NCI-H2107 (cell line): ENCODE measurements around the gene RRP36.
"Not testable (repeated sequence)": the region's sequence is repeated elsewhere in the genome, so short reads cannot be mapped to it uniquely, and the experiment has no call there.

Experiments used
- DNase-seq: peaks from one replicate; lab custom pipeline; 2025; lab: John Stamatoyannopoulos, UW

RRP36 gene

DNA sequence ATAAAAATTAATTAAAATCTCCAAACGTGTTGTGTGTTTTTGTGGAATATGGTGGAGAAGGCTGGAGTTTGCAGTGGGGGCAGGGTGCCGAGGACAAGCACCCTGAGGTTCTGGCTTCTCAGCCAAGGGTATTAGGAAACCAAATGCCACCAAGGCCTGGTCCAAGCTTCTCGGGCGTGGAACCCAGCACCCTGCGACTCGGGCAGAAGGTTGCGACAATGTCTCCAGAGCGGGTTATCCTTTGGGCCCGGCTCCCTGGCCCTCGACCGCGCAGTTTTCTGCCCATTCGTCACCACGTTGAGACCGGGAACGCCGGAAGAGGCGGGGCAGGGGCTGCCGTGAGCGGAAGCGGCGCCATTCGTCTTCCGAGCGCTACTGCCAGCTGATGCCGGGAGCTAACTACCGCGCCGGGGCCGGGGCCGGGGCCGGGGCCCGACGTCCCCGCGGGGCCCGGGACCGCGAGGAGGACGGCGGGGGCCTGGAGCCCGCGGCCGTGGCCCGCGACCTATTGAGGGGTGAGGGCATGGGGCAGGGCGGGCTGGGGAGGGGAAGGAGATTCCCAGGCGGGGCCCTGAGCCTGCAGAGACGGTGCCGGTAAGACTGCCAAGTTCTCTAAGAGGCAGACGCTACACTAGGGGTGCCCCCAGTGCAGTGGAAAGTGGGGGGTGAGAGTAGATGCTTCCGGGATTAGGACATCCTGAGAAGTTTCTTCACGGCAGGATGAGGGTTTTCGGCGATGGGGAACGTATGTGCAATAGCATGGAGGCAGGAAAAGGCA, at the start of gene RRP36:
TSS of gene RRP36 (plus strand) at position 354 of the 778 bp plus-strand sequence. CDS start at position 386, 32 bp downstream.
- DNase-seq: peak; percentile 8

- DNase-seq: no peak
Measured at GRCh38 chr6:42971746-42972327, 49.6 kb upstream of the RRP36 start.

DNA sequence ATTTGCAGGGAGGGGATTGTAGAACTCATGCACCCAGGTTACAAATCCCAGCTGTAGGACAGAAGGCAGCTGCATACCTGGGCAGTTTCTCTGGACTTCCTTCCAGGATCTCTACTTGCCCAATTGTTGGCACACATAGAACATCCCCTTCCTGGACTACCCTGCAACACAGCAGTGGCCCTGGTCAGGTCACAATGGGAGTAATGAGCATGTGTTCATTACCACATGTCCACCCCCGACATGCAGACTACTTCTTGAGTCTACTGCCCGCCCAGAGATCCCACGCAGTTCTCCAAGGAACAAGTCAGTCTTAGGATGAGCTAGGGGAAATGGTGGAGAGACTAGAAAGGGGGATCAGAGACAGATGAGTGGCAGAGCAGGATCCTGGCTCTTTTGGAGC, 47.5 kb upstream of the RRP36 start:
- no peak for DNase-seq

DNA sequence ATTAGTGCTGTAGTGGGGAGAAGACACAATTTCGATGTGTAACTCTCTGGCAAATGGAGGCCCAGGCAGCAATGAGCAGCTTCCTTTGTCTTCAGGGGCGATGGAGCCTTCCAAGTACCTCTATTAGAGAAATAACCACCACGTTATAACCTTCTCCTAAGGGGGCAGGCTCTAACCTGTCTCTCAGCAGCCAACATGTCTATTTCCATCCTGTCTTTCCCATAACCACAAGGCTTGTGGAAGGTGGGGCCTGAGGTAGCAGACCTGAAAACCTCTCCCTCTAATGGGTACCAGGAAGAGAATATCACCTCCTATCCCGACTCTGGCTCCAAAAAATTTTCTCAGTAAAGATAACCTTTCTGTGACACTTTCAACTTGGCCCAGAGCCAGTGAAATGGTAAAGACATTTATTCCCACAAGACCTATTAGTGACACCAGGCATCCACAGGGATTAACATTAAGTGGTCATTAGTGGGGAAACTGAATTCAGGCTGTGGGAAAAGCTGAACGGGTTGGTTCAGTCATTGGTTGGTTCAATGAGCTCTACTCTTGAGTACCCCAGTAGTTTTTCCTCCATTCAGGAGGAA, 46.4 kb upstream of the RRP36 start:
- DNase-seq: no peak

DNA sequence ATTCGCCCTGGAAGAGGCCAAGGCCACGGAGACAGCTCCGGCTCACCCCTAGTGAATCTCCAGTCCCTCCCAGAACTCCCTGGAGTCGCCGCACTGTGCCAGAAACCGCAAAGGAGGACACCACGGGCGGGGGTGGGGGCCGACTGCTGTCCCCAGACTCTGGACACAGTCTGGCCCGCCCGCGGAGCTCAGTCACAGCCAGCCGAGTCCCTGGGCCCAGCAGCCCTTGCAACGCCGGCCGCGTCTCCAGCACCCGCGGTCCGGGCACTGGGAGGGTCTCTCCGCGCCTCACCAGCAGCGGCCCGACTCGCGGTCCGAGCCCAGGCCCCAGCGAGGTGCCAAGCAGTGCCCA, 43.0 kb upstream of the RRP36 start:
- no peak for DNase-seq

- peak; percentile 56 for DNase-seq
Measured at GRCh38 chr6:42978839-42979522, 42.4 kb upstream of the RRP36 start, which contains the start of gene PEX6. PEX6 (minus strand) TSS chr6:42979181; CDS start chr6:42979150, 31 bp downstream.

GRCh38 chr6:42979523-42980177, 41.8 kb upstream of the RRP36 start:
- DNase-seq: no peak

DNA sequence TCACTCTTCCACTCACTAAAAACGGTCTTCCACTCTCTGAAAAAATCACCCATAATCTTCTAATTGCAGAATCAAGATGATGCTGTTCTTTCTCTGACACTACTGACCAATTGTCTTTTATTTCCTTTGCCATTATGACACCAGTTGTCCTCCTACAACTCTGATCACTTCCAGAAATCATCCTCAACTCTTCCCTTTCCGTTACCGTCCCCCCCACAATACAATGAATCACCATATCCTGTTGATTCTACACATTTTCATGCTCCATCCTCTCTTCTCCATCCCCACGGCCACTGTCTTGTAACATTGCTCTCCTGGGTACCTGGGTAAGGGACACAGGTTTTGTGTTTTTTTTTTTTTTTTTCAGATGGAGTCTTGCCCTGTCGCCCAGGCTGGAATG, 39.6 kb upstream of the RRP36 start:
- no peak for DNase-seq

- DNase-seq: peak; percentile 90
Measured at GRCh38 chr6:42984001-42984923, 37.2 kb upstream of the RRP36 start, which contains the start of gene PPP2R5D. PPP2R5D (plus strand) TSS chr6:42984570; CDS start chr6:42984678, 108 bp downstream.

DNA sequence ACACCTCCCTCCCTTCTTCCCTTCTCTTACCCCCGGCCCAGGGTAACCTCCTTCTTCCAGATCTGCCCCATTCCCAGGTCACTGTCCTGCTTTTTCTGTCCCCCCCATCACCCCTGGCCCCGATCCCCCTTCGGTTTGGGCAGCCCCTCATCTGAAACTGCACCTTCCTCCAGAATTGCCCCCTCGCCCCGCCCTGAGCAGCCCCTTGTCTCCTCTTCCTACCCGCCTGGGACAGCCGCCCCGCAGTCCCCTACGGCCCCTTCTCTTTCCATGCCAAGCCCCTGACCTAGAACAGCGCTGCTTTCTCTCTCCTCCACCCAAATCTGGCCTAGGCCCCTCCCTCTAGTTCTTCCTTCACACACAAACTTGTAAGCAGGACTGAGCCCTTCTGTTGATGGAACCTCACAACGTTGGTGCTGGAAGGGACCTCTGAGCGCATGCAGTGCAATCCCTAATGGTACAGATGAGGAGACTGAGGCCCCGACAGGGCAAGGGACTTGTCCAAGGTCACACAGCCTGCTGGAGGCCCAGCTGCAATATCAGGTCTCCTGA, 36.4 kb upstream of the RRP36 start:
- no peak for DNase-seq

GRCh38 chr6:42987533-42988451, 33.6 kb upstream of the RRP36 start:
- no peak for DNase-seq

DNA sequence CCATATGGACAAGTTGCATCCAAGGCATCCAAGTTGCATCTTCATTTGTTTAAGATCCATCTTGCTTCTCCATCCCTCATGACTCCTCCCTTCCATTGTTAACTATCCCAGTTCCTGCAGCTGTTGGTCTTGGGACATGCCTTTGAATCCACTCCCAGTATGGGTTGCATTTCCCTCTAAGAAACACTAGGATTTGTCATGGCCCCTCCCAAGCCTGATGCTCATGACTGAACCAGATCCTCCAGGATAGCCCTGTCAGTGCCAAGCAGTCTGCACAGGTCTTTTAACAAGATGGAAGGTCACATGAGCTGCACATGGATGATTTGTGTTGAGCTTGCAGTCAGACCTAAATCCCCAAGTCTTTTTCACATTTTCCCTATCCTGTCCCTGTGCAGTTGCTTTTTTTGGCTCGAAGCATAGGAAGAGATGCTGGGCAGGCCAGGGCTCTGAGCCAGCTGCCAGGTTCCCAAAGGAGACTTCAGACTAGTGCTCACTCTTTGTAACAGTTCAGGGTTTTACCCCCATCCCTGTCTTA, 32.9 kb upstream of the RRP36 start:
- DNase-seq: no peak

DNA sequence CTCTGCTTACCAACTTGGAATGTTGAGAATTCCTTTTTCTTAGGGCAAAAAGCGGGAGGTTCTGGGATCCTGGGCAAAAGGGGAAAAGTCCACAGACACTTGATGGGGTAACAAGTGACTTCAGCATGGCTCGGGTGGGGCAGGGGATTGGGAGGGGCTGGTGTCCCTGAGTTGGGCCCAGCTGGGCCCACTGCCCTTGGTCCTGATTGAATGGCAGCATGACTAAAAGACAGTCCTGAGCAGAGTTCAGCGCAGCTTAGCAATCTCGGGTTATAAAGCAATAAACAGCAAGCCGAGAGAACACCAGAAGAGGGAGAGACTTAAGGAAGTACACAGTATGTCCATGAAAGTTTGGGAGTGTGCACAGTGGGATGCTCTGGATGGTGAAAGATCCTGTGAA, 31.5 kb upstream of the RRP36 start:
- DNase-seq: no peak

GRCh38 chr6:42993445-42993844, 28.0 kb upstream of the RRP36 start:
- DNase-seq: no peak

DNA sequence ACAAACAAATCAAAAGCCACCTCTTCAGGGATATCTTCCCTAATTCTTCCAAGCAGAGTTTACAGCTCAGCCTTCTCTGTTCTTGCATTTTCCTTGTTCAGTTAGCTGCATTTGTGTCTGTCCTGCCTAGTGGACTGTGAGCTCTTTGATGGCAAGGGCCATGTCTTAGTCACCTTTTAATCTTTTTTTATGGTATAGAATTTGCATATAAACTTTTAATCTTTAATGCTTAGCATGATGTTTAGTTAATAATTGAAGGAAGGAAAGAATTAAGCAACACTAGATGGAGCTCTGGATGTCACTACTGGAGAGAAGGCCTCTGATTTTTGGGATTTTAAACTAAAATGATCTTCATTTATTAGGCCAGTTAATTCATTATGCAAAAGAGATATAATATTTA, 24.9 kb upstream of the RRP36 start:
- no peak for DNase-seq

GRCh38 chr6:42998205-42998604, 23.2 kb upstream of the RRP36 start:
- DNase-seq: not testable (repeated sequence)

DNA sequence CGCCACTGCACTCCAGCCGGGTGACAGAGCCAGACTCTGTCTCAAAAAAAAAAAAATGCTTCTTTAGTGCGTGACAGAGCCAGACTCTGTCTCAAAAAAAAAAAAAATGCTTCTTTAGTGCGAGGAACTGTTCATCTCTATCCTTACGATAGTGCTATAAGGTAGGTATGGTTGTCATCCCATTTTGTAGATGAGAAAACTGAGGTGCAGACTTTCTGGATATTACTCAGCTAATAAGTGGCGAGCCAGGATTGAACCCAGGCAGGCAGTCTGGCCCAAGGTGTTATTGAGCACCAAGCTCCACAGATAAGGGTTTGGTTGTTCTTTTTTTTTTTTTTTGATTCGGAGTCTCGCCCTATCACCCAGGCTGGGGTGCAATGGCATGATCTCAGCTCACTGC, 19.6 kb upstream of the RRP36 start:
- no peak for DNase-seq

DNA sequence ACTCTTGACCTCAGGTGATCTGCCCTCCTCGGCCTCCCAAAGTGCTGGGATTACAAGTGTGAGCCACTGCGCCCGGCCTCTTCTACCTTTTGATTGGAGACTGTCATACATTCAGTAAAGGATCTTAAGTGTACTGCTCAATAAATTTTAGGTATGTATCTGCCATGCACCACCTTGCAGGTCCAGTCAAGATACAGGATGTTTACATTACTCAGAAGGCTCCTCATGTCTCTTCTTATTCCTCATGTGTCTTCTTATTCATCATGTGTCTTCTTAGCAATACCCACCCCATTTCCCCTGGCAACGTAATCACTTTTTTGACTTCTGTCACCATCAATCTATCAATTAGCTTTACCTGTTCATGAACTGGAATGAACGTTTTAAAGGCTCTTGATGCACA, 15.6 kb upstream of the RRP36 start:
- DNase-seq: no peak

DNA sequence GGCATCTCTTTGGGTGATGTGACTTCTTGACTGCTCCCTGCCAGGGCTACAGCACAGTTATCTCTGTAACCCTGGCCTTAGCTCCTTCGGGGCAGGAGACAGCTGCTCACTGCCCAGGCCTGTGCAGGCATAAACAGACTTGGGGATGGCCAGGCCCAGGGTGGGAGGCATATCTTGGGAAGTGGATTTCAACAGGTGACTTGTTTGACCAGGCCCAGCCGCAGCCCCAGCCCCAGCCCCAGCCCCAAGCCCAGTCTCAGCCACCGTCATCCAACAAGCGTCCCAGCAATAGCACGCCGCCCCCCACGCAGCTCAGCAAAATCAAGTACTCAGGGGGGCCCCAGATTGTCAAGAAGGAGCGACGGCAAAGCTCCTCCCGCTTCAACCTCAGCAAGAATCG, 15.2 kb upstream of the RRP36 start:
- no peak for DNase-seq
